Measurements from ENCODE around the gene MACROD1. TPM values are rescaled to one million over a fixed set of nuclear protein-coding genes. Genes with fewer than 3 reads are reported as not detected.
A peak's percentile ranks its signal among the peaks of the same experiment; 100 is the strongest.

Gene MACROD1
- total RNA-seq, 1 donor from 2014 or later = 29.6 TPM

- H3K4me1 Mint-ChIP-seq (ENCODE audit: unreplicated experiment) = peaks cover 34% of the 10 kb centered on the region
- no peaks in the 10 kb centered on the region for H3K36me3 Mint-ChIP-seq (ENCODE audit: unreplicated experiment)
- TF ChIP-seq CTCF (IDR thresholded peaks at IDR 0.05) = no peak
- H3K27me3 Mint-ChIP-seq (ENCODE audit: unreplicated experiment) = no peaks in the 10 kb centered on the region
- no peaks in the 10 kb centered on the region for H3K9me3 Mint-ChIP-seq (ENCODE audit: unreplicated experiment)
- peak overlapping the region; percentile 23 for H3K27ac Mint-ChIP-seq (ENCODE audit: unreplicated experiment)
- H3K4me3 Mint-ChIP-seq (ENCODE audit: unreplicated experiment) = no peak overlapping the region
- DNase-seq (ENCODE audit: extremely low spot score, unreplicated experiment) = no peak
Observed at GRCh38 chr11:64090806-64091516, 75.0 kb downstream of the MACROD1 start.

- no peak overlapping the region for H3K27ac Mint-ChIP-seq (ENCODE audit: unreplicated experiment)
- peaks cover 29% of the 10 kb centered on the region for H3K4me1 Mint-ChIP-seq (ENCODE audit: unreplicated experiment)
- DNase-seq (ENCODE audit: extremely low spot score, unreplicated experiment) = no peak
- no peaks in the 10 kb centered on the region for H3K36me3 Mint-ChIP-seq (ENCODE audit: unreplicated experiment)
- H3K4me3 Mint-ChIP-seq (ENCODE audit: unreplicated experiment) = no peak overlapping the region
- no peak for TF ChIP-seq CTCF (IDR thresholded peaks at IDR 0.05)
- no peaks in the 10 kb centered on the region for H3K27me3 Mint-ChIP-seq (ENCODE audit: unreplicated experiment)
- H3K9me3 Mint-ChIP-seq (ENCODE audit: unreplicated experiment) = no peaks in the 10 kb centered on the region
Observed at GRCh38 chr11:64089915-64090805, 75.8 kb downstream of the MACROD1 start.

DNA sequence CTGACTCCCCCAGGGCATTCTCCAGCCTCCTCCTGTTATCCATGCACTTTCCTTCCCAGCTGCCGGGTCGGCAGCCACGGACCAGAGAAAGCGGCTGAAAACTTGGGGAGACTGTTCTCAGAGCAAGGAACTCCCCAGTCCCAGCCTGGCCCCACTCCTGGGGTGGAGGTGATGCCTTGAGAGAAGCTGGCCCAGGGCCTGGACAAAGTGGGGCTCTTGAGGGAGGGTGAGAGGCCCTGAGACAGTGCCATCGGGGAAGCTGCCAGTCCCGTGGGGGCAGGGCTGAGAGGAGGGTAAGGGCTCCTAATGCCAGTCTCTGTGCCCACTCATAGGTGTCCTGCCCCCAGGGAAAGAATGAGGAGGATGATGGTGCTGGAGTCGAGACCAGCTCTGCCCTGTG, 76.4 kb downstream of the MACROD1 start:
- no peaks in the 10 kb centered on the region for H3K36me3 Mint-ChIP-seq (ENCODE audit: unreplicated experiment)
- TF ChIP-seq CTCF (IDR thresholded peaks at IDR 0.05) = no peak
- no peaks in the 10 kb centered on the region for H3K9me3 Mint-ChIP-seq (ENCODE audit: unreplicated experiment)
- no peaks in the 10 kb centered on the region for H3K27me3 Mint-ChIP-seq (ENCODE audit: unreplicated experiment)
- no peak overlapping the region for H3K27ac Mint-ChIP-seq (ENCODE audit: unreplicated experiment)
- no peak overlapping the region for H3K4me3 Mint-ChIP-seq (ENCODE audit: unreplicated experiment)
- peaks cover 23% of the 10 kb centered on the region for H3K4me1 Mint-ChIP-seq (ENCODE audit: unreplicated experiment)
- DNase-seq (ENCODE audit: extremely low spot score, unreplicated experiment) = no peak

DNA sequence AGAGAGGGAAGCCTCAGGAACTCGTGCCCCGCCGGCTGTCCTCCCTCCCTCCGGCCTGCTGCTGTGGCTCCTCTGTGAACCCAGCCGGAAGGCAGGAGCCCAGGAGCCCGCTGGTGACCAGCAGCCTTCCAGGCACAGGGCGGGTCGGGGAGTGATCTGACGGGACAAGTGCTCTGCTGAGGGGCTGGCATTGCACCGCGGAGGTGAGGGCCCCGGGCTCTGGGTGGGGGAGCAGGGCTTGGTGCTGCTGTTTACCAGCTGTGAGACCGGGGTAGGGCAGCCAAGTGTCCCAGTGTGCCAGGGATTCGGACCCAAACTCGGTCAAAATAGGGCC, 76.9 kb downstream of the MACROD1 start:
- Mint-ChIP-seq H3K9me3 (ENCODE audit: unreplicated experiment) (no peaks in the 10 kb centered on the region), H3K4me1 (ENCODE audit: unreplicated experiment) (peaks cover 18% of the 10 kb centered on the region), H3K36me3 (ENCODE audit: unreplicated experiment) (no peaks in the 10 kb centered on the region), H3K27ac (ENCODE audit: unreplicated experiment) (no peak overlapping the region), H3K4me3 (ENCODE audit: unreplicated experiment) (no peak overlapping the region), H3K27me3 (ENCODE audit: unreplicated experiment) (no peaks in the 10 kb centered on the region)
- no peak for TF ChIP-seq CTCF (IDR thresholded peaks at IDR 0.05)
- DNase-seq (ENCODE audit: extremely low spot score, unreplicated experiment) = no peak

Measured in osteocyte (in vitro differentiated cells).